CD4-positive, alpha-beta T cell (primary cell): Measurements from ENCODE around the gene CCN5. TPM values are rescaled to one million over a fixed set of nuclear protein-coding genes. Genes with fewer than 3 reads are reported as not detected.
"Not testable (repeated sequence)": the region's sequence is repeated elsewhere in the genome, so short reads cannot be mapped to it uniquely, and the experiment has no call there.

ENCODE experiments used
- ATAC-seq: fragments of 200-7000 bp; cut with Tn5 transposase; one replicate; pipeline ENCODE4 v1.10.0; 2022; ENCODE audit warnings: mild to moderate bottlenecking; ENCODE audit not compliant: poor library complexity
- CTCF ChIA-PET: fragments of 350-600 bp; sonication (Branson Sonifier 250); formaldehyde crosslinking; loops from one replicate; lab custom pipeline; 2021; ENCODE audit warnings: antibody characterized with exemption, inconsistent platforms; lab: Charles Lee
- POLR2A ChIA-PET: fragments of 350-600 bp; sonication (Branson Sonifier 250); formaldehyde crosslinking; loops from one replicate; lab custom pipeline; 2021; ENCODE audit warnings: antibody characterized with exemption, inconsistent platforms; lab: Charles Lee
- DNase-seq, 14 experiments: peaks; one replicate each; pipeline ENCODE4 v3.0.0-alpha.2; 2013 to 2020; ENCODE audit warnings: mixed read lengths in 2 of 14
- H3K27ac ChIP-seq, 2 donors: one replicate each; pipeline versions ENCODE4 v1.5.1 to v1.7.0; 2013; ENCODE audit warnings: low read length in 2 of 2, low read depth in 1 of 2, mild to moderate bottlenecking in 1 of 2
- H3K27me3 ChIP-seq, 2 experiments: 1 replicate in 1 of 2; 2 replicates in 1 of 2; pipeline versions ENCODE4 v1.6.1 to v1.7.0; 2013; ENCODE audit warnings: low read length in 2 of 2, control low read depth in 1 of 2, mild to moderate bottlenecking in 1 of 2, moderate library complexity in 1 of 2; ENCODE audit not compliant: insufficient read depth in 2 of 2, control insufficient read depth in 1 of 2
- H3K36me3 ChIP-seq: one replicate; pipeline ENCODE4 v1.6.1; 2013; ENCODE audit warnings: low read length, control low read depth; ENCODE audit not compliant: insufficient read depth
- H3K4me1 ChIP-seq: one replicate; pipeline ENCODE4 v1.6.1; 2013; ENCODE audit warnings: low read length, control low read depth; ENCODE audit not compliant: insufficient read depth
- H3K4me3 ChIP-seq: one replicate; pipeline ENCODE4 v1.5.1; 2013; ENCODE audit warnings: mild to moderate bottlenecking, low read length, moderate library complexity
- H3K9me3 ChIP-seq, 2 experiments: 1 replicate in 1 of 2; 2 replicates in 1 of 2; pipeline versions ENCODE4 v1.6.1 to v1.7.0; 2013; ENCODE audit warnings: low read length in 2 of 2, mild to moderate bottlenecking in 2 of 2, control low read depth in 1 of 2, moderate library complexity in 1 of 2; ENCODE audit not compliant: control insufficient read depth in 1 of 2, insufficient read depth in 1 of 2
- H3K27ac Mint-ChIP-seq: one replicate; pipeline ENCODE4 v1.8.0; 2020; ENCODE audit warnings: mixed read lengths
- H3K27me3 Mint-ChIP-seq: one replicate; pipeline ENCODE4 v1.8.0; 2021; ENCODE audit warnings: mixed read lengths
- H3K36me3 Mint-ChIP-seq: one replicate; pipeline ENCODE4 v1.8.0; 2021; ENCODE audit warnings: low read depth, mixed read lengths
- H3K4me1 Mint-ChIP-seq: one replicate; pipeline ENCODE4 v1.8.0; 2021; ENCODE audit warnings: low read depth, mixed read lengths
- H3K4me3 Mint-ChIP-seq: one replicate; pipeline ENCODE4 v1.8.0; 2020; ENCODE audit warnings: mild to moderate bottlenecking, mixed read lengths
- H3K9me3 Mint-ChIP-seq: one replicate; pipeline ENCODE4 v1.8.0; 2020; ENCODE audit warnings: mixed read lengths
- intact Hi-C, 2 experiments: fragments of 100-400 bp; cut with DNase I in 1 of 2; cut with micrococcal nuclease in 1 of 2; formaldehyde crosslinking; loops; one replicate each; pipeline versions ENCODE4 v1.15.1 to v1.9.0; 2023 to 2025; cut with DNase I, micrococcal nuclease
- total RNA-seq, 174 experiments: library from RNA in 2 of 174; stranded (reverse) in 2 of 174; gene quantifications; one replicate each; pipeline ENCODE4 v1.2.3 and lab custom pipeline; 2021 to 2026
- TF ChIP-seq, protein P1 (sequence below): fragments of 200-600 bp; IDR thresholded peaks from one replicate; pipeline ENCODE4 v1.8.0; 2022; ENCODE audit warnings: antibody characterized with exemption, mild to moderate bottlenecking

The CCN5 gene
- total RNA-seq, 2 experiments from 2014 or later = not detected

DNA sequence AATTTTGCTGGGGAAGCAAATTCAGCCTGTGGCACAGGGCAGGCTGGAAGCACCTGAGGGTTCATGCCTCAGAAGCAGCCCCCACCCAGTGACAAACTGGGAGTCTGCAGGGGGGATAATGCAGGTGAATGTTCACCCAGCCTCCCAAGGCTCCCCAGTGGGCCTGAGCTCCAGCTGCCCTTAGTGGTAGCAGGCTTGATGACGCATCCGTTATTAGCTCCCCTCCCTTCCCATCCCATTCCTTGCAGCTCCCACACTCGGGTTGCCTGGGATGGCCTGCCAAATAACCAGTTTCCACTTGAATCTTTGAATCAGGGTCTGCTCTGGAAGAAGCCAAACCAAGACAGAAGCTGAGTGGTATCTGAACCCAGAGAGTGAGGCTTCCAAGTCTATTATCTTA is 46.3 kb downstream of the CCN5 start:
- no peak for ATAC-seq
- intact Hi-C loops = no loop called here
- DNase-seq = no peak
- peaks cover 0 to 2% of the 10 kb centered on the region in 2 experiments for H3K27me3 ChIP-seq
- Mint-ChIP-seq H3K27ac (no peak overlapping the region), H3K27me3 (peaks cover 16% of the 10 kb centered on the region), H3K9me3 (no peaks in the 10 kb centered on the region), H3K4me1 (no peaks in the 10 kb centered on the region), H3K36me3 (no peaks in the 10 kb centered on the region), H3K4me3 (no peak overlapping the region)
- TF ChIP-seq, protein P1, sequence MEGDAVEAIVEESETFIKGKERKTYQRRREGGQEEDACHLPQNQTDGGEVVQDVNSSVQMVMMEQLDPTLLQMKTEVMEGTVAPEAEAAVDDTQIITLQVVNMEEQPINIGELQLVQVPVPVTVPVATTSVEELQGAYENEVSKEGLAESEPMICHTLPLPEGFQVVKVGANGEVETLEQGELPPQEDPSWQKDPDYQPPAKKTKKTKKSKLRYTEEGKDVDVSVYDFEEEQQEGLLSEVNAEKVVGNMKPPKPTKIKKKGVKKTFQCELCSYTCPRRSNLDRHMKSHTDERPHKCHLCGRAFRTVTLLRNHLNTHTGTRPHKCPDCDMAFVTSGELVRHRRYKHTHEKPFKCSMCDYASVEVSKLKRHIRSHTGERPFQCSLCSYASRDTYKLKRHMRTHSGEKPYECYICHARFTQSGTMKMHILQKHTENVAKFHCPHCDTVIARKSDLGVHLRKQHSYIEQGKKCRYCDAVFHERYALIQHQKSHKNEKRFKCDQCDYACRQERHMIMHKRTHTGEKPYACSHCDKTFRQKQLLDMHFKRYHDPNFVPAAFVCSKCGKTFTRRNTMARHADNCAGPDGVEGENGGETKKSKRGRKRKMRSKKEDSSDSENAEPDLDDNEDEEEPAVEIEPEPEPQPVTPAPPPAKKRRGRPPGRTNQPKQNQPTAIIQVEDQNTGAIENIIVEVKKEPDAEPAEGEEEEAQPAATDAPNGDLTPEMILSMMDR = no peak
- H3K36me3 ChIP-seq = no peaks in the 10 kb centered on the region
- H3K27ac ChIP-seq = no peak overlapping the region
- no peak overlapping the region for H3K4me3 ChIP-seq
- ChIA-PET CTCF (no interaction called here), POLR2A (no interaction called here)
- no peaks in the 10 kb centered on the region for H3K9me3 ChIP-seq
- no peaks in the 10 kb centered on the region for H3K4me1 ChIP-seq

DNA sequence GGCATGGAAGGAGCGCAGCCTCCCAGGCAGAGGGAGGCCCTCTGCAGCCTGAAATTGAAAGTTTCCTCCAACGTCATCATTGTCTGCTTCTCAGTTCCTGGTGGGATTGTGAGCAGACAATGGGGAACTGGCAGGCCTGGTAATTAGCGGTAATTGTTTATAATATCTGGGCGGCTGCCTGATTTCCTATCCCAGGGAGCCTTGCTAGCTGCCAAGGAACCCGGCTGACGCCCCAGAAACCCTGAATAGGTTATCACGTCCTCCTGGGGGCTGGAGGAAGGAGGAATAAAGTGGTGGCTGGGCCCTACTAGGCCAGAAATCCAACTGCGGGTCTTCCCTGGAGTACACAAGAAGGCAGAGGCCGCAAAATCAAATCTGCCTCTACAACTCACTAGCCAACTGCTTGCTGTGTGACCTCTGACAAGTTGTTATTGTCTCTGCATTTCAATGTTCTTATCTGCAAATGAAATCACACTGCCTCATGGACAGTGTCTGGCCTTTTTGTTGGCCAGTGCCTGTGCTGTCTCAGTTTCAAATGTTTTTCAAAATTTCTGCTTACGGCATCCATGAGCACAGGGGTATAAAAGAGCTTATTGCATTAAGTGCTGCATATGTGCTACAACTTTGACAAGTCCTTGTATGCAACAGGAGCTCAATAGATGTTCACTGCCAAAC is 47.4 kb downstream of the CCN5 start:
- no peak overlapping the region for H3K27ac Mint-ChIP-seq
- no peaks in the 10 kb centered on the region for H3K36me3 Mint-ChIP-seq
- H3K4me1 Mint-ChIP-seq = no peaks in the 10 kb centered on the region
- Histone ChIP-seq H3K4me1 (no peaks in the 10 kb centered on the region), H3K9me3 (no peaks in the 10 kb centered on the region), H3K4me3 (no peak overlapping the region), H3K27me3 (peaks cover 0 to 2% of the 10 kb centered on the region in 2 experiments), H3K27ac (no peak overlapping the region), H3K36me3 (no peaks in the 10 kb centered on the region)
- no peak overlapping the region for H3K4me3 Mint-ChIP-seq
- TF ChIP-seq, protein P1 = no peak
- intact Hi-C loops = no loop called here
- H3K27me3 Mint-ChIP-seq = peaks cover 13% of the 10 kb centered on the region
- ChIA-PET POLR2A (no interaction called here), CTCF (no interaction called here)
- H3K9me3 Mint-ChIP-seq = no peaks in the 10 kb centered on the region
- ATAC-seq (no peak), DNase-seq (no peak)

- H3K27me3 ChIP-seq, intact Hi-C loops, H3K9me3 ChIP-seq, H3K27ac ChIP-seq, H3K4me1 ChIP-seq, H3K9me3 Mint-ChIP-seq, H3K36me3 ChIP-seq, H3K27ac Mint-ChIP-seq, H3K4me3 Mint-ChIP-seq, H3K4me3 ChIP-seq, POLR2A ChIA-PET, ATAC-seq, DNase-seq, H3K36me3 Mint-ChIP-seq, H3K4me1 Mint-ChIP-seq, CTCF ChIA-PET: not testable (repeated sequence)
- peaks cover 13% of the 10 kb centered on the region for H3K27me3 Mint-ChIP-seq
Measured at GRCh38 chr20:44763798-44764197, 48.6 kb downstream of the CCN5 start.

DNA sequence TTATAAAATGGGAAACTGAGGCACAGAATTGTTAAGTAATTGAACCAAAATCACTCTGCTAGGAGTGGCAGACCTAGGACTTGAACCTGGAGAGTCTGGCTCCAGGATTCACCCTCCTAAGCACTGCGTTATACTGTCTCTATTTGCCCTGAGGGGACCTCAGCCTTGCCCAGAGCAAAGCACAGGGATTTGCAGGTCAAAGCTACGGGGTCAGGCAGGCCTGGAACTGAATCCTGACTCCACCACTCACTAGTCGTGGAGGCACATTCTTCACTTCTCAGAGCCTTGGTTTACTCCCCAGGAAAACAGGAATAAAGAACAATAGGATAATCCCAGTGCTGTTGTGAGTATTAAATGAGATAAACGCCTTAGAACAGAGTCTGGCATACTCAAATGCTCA is 49.9 kb downstream of the CCN5 start:
- POLR2A ChIA-PET = no interaction called here
- no peak overlapping the region for H3K27ac ChIP-seq
- no peaks in the 10 kb centered on the region for H3K9me3 ChIP-seq
- intact Hi-C loops = no loop called here
- no peak overlapping the region for H3K4me3 ChIP-seq
- CTCF ChIA-PET = no interaction called here
- no peaks in the 10 kb centered on the region for H3K9me3 Mint-ChIP-seq
- ATAC-seq (no peak), DNase-seq (no peak)
- TF ChIP-seq, protein P1 = no peak
- H3K4me3 Mint-ChIP-seq = no peak overlapping the region
- no peak overlapping the region for H3K27ac Mint-ChIP-seq
- H3K36me3 Mint-ChIP-seq = no peaks in the 10 kb centered on the region
- no peaks in the 10 kb centered on the region for H3K36me3 ChIP-seq
- no peaks in the 10 kb centered on the region for H3K4me1 ChIP-seq
- H3K4me1 Mint-ChIP-seq = no peaks in the 10 kb centered on the region
- peaks cover 13% of the 10 kb centered on the region for H3K27me3 Mint-ChIP-seq
- peaks cover 0 to 2% of the 10 kb centered on the region in 2 experiments for H3K27me3 ChIP-seq
